Activated naive CD4-positive, alpha-beta T cell treated with anti-CD3 and anti-CD28 coated beads, Interleukin-2, amount 10 ng/mL, durations not matched to agents 7 days and 5 days (primary cell): Measurements from ENCODE around the gene LIMS2.
A peak's percentile ranks its signal among the peaks of the same experiment; 100 is the strongest.

ENCODE experiments used
- CTCF ChIA-PET: fragments of 350-600 bp; sonication (Branson Sonifier 250); formaldehyde crosslinking; loops from one replicate; lab custom pipeline; 2021; ENCODE audit warnings: antibody characterized with exemption; lab: Charles Lee
- DNase-seq: peaks from one replicate; pipeline ENCODE4 v3.0.0-alpha.2; 2020
- H3K27ac Mint-ChIP-seq: one replicate; pipeline ENCODE4 v1.8.0; 2021; ENCODE audit warnings: mild to moderate bottlenecking, moderate library complexity, mixed read lengths
- H3K27me3 Mint-ChIP-seq: one replicate; pipeline ENCODE4 v1.8.0; 2021; ENCODE audit warnings: mild to moderate bottlenecking, mixed read lengths
- H3K36me3 Mint-ChIP-seq: one replicate; pipeline ENCODE4 v1.8.0; 2021; ENCODE audit warnings: mixed read lengths
- H3K4me1 Mint-ChIP-seq: one replicate; pipeline ENCODE4 v1.8.0; 2021; ENCODE audit warnings: mixed read lengths
- H3K4me3 Mint-ChIP-seq: one replicate; pipeline ENCODE4 v1.8.0; 2021; ENCODE audit warnings: mild to moderate bottlenecking, moderate library complexity, mixed read lengths
- H3K9me3 Mint-ChIP-seq: one replicate; pipeline ENCODE4 v1.8.0; 2021; ENCODE audit warnings: mixed read lengths

The LIMS2 gene

DNA sequence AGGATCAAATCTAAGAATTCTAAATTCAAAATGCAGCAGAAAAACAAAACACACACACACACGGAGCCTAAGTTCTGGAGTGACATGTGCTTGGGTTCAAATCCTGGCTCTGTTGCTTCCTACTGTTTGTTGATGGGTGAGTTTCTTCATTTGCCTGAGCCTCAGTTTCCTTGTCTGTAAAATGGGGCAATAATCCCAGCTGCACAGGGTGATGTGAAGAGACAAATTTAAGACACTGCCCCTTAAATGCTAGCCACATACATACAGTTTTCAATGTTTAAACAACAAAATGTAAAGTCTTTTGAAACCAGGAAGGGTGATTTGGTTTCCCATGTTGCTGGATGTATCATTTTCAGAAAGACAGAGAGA lies 30.3 kb downstream of the LIMS2 start:
- Mint-ChIP-seq H3K4me1 (peaks cover 52% of the 10 kb centered on the region), H3K27me3 (peaks cover 10% of the 10 kb centered on the region), H3K27ac (no peak overlapping the region), H3K36me3 (no peaks in the 10 kb centered on the region), H3K4me3 (no peak overlapping the region), H3K9me3 (no peaks in the 10 kb centered on the region)
- CTCF ChIA-PET = interaction anchor here (2.7 kb wide), 1 partner anchor 54 kb away, joined by 12 read pairs; no protein-coding TSS in a partner anchor
- DNase-seq = no peak

DNA sequence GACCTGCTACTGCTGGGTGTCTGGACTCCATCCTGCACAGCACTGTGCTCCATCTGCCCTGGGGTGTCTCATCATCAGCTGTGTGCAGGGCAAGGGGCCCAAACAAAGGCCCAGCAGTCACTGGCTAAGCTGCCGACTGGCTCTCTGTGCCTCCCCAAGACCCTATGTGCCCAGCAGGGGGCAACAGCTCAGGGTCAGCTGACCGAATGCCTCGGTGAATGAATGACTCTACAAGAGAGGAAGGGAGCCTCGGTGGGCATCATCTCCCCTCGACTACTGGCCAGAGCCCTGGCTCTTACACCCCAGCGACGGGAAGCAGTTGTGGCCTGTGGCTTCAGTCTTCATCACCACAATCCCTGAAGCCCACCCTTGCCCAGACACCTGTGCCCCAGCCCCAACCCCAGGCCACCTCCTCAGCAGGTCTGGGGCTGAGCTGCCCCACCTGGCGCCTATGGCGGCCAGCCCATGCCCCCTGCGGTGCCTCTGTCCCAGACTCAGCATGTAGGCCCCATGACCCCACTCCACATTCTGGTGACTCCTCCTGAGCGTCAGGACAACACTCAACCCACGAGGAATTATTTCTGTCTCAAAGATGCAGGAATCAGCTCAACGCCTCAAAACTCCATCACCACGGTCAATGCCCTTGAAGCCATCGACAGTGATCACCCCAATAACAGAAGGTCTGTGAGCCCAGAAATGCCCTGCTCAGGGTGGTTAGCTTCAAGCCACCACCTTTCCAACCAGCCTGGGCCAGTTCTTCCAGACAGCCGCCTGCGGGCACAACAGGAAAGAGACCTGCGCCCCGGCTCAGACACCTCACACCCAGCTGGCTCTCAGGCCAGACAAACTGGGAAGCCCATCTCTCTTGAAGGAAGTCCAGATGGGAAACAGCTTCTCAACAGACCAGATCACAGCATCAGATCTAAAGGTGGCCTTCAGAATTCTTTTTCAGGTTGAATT lies 31.0 kb downstream of the LIMS2 start:
- DNase-seq = no peak
- Mint-ChIP-seq H3K4me3 (no peak overlapping the region), H3K36me3 (no peaks in the 10 kb centered on the region), H3K27ac (peak overlapping the region; percentile 42), H3K4me1 (peaks cover 53% of the 10 kb centered on the region), H3K9me3 (no peaks in the 10 kb centered on the region), H3K27me3 (peaks cover 4% of the 10 kb centered on the region)
- CTCF ChIA-PET = interaction anchor here (2.7 kb wide), 1 partner anchor 53 kb away, joined by 12 read pairs; no protein-coding TSS in a partner anchor

DNA sequence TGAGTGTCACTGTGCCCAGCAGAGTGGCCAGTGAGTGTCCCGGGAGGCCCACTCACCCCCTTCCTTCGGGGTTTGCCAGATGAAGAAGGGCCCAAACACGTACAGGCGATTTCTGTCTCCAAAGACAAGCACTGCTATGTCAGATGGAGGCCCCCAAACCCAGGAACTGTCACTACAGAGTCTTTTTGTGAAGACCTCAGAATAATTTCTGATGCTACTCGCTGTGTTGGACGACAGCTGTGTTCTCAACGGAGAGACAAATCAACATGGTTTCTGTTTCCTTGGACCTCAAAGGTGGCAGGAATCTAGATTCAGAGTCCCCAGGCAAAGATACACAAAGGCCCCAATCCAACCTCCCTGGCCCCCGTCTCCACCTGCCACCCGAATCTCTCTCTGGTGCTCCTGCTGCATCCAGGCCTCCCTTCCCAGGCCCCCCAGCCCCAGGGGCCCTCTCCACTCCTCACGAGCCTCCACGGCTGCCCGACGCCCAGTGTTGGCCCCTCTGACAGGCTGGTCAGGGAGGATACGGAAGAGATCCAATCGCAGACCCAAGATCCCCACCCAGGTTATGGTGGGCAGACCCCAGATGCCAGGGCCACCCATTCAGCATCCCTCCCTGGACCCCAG lies 31.8 kb downstream of the LIMS2 start:
- Mint-ChIP-seq H3K9me3 (no peaks in the 10 kb centered on the region), H3K36me3 (peaks cover 5% of the 10 kb centered on the region), H3K27ac (no peak overlapping the region), H3K4me3 (no peak overlapping the region), H3K27me3 (peaks cover 4% of the 10 kb centered on the region), H3K4me1 (peaks cover 54% of the 10 kb centered on the region)
- no peak for DNase-seq
- CTCF ChIA-PET = interaction anchor here (2.7 kb wide), 1 partner anchor 52 kb away, joined by 12 read pairs; no protein-coding TSS in a partner anchor

DNA sequence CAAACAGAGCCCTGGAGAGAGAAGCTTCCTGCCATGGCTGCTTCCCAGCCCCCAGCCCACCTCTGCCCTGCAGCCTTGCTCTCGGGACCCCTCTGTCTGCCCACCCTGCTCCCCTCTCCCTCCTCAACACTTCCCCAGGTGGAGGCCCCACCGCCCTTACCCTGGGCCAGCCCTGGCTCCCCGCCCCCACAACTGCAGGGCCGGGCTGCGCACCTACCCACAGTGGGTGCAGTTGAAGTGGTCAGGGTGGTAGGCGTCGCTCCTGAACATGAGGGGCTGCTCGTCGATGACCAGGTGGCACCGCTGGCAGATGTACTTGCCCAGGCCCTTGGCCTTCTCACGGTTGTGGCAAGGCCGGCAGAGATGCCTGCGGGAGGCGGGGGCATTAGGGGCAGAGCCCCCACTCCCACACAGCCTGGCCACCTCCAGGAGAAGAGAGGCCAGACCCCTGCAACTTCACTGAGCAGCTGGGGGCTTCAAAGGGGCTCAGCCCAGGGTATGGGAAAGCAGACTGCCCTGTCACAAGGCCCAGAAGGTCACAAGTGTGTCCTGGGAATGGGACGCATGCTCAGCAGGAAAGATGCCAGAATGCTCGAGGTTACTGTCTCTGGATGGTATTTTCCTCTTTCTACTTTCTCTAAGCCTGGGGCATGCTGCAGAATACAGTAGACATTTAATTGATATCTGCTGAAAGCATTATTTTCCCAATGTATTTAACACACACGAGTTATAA lies 32.5 kb downstream of the LIMS2 start:
- DNase-seq = no peak
- Mint-ChIP-seq H3K4me1 (peaks cover 56% of the 10 kb centered on the region), H3K4me3 (peak overlapping the region; percentile 26), H3K27ac (peak overlapping the region; percentile 58), H3K27me3 (peaks cover 4% of the 10 kb centered on the region), H3K9me3 (no peaks in the 10 kb centered on the region), H3K36me3 (peaks cover 5% of the 10 kb centered on the region)
- CTCF ChIA-PET = interaction anchor here (1.6 kb wide), 1 partner anchor 11 kb away, joined by 3 read pairs; no protein-coding TSS in a partner anchor

DNA sequence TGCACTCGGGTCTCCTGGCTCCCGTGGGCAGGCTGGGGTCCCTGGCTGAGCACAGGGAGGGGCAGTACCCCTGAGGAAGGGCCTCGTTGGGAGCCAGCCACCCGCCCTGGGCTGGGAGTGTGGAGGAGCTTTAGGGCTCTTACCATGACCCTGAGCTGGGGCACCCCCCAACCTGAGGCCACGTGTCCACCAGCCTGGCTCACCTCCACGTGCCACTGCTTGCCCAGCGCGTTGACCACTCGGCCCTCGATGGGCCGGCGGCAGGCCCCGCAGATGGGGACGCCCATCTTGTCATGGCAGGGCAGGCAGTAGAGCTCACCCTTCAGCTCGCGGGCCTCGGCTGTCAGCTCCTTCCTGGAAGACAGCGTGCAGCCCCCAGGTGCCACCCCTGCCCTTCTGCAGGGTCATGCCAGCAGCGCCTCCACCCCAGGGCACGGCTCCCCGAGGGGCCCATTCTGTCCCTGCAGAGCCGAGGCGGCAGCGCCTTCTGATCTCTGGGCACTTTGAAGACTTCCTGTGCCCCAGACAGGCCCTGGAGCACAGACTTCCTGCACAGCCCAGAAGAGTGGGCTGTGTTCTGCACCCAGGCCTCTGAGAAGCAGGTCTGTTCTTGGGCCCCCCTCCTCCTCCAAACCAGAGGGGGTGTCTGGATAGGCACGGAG lies 33.4 kb downstream of the LIMS2 start:
- H3K27ac Mint-ChIP-seq = peak overlapping the region; percentile 86
- H3K36me3 Mint-ChIP-seq = peaks cover 5% of the 10 kb centered on the region
- DNase-seq = peak; percentile 71
- CTCF ChIA-PET = interaction anchor here (0.8 to 6.5 kb wide), 4 partner anchors 8 to 51 kb away, joined by 3 to 49 read pairs (median 6); no protein-coding TSS in a partner anchor
- H3K4me3 Mint-ChIP-seq = peak overlapping the region; percentile 75
- H3K27me3 Mint-ChIP-seq = peaks cover 4% of the 10 kb centered on the region
- H3K4me1 Mint-ChIP-seq = peaks cover 59% of the 10 kb centered on the region
- H3K9me3 Mint-ChIP-seq = no peaks in the 10 kb centered on the region

DNA sequence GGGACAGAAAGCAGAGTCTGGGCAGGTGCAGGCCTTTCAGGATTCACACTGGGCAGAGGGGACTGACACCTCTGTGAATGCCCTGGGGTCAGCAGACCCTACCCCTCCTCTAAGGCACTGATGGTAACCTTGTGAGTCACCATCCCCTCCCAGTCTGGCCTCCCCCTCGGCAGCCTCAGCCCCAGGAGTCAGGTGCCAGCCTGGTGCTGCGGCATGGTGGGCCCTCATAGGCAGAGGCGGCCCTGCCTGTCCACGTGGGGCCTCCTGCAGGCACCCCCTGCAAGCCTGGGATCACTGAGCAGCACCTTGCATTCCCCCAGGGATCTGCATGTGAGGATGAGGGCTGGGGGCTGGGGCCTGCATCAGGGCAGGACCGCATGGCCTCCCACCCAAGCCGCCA lies 34.2 kb downstream of the LIMS2 start:
- peaks cover 65% of the 10 kb centered on the region for H3K4me1 Mint-ChIP-seq
- H3K4me3 Mint-ChIP-seq = peak overlapping the region; percentile 75
- peaks cover 4% of the 10 kb centered on the region for H3K27me3 Mint-ChIP-seq
- H3K9me3 Mint-ChIP-seq = no peaks in the 10 kb centered on the region
- DNase-seq = no peak
- peak overlapping the region; percentile 86 for H3K27ac Mint-ChIP-seq
- H3K36me3 Mint-ChIP-seq = peaks cover 9% of the 10 kb centered on the region
- CTCF ChIA-PET = interaction anchor here (1.0 to 6.5 kb wide), 8 partner anchors 9 to 347 kb away, joined by 3 to 49 read pairs (median 4); partner anchors contain the start of genes ERCC3 and LIMS2

DNA sequence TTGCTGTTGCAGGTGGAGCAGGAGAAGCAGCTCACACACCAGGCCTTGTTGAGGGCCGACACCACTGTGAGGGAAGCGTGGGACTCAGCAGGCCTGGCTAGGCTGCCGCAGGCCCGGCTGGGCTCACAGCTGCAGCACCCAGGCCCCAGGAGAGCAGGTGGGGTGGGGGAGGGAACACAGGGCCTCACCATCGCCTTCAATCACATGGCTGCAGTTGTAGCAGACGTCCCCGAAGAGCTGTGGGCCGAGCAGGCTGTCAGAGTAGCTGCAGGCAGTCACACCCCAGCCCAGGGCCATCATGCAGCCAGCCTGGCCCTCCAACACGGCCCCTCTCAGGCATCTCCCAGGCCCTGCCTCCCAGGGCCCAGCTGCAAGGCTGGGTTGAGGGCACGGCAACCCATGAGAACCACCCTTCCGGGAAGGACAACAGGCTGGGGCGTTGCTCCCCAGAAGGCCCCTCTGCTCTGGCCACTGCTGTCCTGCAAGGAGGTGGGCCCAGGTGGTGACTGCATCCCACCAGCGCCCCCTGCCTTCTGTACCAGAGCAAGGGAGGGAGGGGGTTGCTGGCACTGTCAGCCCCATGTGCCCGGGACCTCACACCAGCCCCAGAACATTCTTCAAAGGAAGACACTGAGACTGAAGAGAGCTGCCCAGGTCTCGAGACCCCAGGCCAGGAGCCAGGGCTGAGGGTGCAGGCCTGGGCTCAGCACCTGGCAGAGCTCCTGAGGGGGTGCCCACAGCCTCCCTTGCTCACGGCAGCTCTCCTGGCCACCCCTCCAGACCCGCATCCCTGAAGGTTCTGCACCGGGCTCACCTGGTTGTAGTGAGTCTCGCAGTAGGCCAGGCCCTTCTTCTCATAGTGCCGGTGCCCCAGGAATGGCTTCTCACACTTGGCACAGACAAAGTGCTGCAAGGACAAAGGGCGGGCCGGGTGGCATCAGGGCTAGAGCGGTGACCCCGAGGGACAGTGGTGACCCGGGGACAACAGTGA lies 35.0 kb downstream of the LIMS2 start:
- Mint-ChIP-seq H3K9me3 (no peaks in the 10 kb centered on the region), H3K27me3 (peaks cover 4% of the 10 kb centered on the region), H3K4me3 (peak overlapping the region; percentile 75), H3K36me3 (peaks cover 9% of the 10 kb centered on the region), H3K27ac (peak overlapping the region; percentile 86), H3K4me1 (peaks cover 66% of the 10 kb centered on the region)
- CTCF ChIA-PET = interaction anchor here (0.6 to 6.5 kb wide), 13 partner anchors 10 to 346 kb away, joined by 3 to 49 read pairs (median 4); partner anchors contain the start of genes ERCC3 and LIMS2
- DNase-seq = peak; percentile 72

DNA sequence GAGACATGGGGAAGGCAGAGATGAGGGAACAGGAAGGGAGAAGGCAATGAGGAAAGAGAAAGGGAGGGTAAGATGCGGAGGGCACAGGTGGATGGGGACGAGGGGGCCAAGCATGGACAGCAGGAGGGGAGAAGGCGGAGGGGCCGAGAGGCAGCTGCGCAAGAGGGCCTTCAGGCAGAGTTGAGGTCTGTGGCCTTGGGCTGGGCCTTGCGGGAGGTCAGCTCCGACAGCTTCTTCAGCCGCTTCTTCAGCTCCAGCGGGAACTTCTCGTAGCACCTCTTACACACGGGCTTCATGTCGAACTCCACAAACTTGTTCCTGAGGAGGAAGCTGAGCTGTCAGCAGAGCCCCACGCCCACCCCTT lies 36.2 kb downstream of the LIMS2 start:
- H3K4me3 Mint-ChIP-seq = peak overlapping the region; percentile 75
- CTCF ChIA-PET = interaction anchor here (0.5 to 6.5 kb wide), 4 partner anchors 11 to 160 kb away, joined by 3 to 49 read pairs (median 8); no protein-coding TSS in a partner anchor
- peaks cover 9% of the 10 kb centered on the region for H3K36me3 Mint-ChIP-seq
- peaks cover 59% of the 10 kb centered on the region for H3K4me1 Mint-ChIP-seq
- no peak for DNase-seq
- H3K27ac Mint-ChIP-seq = peak overlapping the region; percentile 86
- peaks cover 4% of the 10 kb centered on the region for H3K27me3 Mint-ChIP-seq
- no peaks in the 10 kb centered on the region for H3K9me3 Mint-ChIP-seq

DNA sequence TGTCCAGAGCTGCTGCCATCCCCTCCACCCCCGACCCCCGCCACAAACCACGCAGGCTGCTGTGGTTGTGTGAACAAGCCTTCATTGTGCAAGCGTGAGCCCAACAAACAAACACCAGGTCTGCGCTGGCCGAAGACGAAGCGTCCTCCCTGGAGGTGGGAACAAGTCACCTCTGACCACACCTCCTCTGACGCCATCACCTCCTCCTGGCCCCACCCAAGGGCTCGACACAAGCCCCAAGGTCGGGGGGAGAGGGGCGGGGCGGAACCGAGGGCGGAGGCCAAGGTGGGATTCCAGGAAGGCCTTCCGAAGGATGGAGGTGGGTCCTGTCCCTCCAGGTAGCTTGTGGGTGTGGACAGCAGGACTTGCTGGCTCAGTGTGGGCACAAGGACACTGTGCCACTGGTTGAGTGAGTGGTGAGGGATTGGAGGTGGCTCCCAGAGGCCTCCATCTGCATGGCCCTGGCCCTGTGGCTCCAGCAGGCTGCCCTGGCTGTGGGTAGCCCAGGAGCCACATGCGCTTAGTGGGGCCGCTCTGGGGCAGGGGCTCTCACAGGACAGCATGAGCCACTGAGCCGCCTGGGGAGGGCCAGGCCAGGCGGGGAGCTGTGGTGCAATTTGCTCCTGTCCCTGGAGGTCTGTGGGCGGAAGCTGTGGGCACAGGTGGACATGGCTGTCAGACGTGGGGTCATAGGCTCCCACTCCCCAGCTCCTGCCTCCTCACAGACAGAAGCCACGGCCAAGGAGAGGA lies 36.8 kb downstream of the LIMS2 start:
- Mint-ChIP-seq H3K9me3 (no peaks in the 10 kb centered on the region), H3K4me3 (peak overlapping the region; percentile 48), H3K27me3 (no peaks in the 10 kb centered on the region), H3K36me3 (peaks cover 9% of the 10 kb centered on the region), H3K27ac (peak overlapping the region; percentile 86), H3K4me1 (peaks cover 57% of the 10 kb centered on the region)
- no peak for DNase-seq
- CTCF ChIA-PET = interaction anchor here (0.5 to 6.5 kb wide), 3 partner anchors 12 to 63 kb away, joined by 3 to 49 read pairs (median 9); no protein-coding TSS in a partner anchor

DNA sequence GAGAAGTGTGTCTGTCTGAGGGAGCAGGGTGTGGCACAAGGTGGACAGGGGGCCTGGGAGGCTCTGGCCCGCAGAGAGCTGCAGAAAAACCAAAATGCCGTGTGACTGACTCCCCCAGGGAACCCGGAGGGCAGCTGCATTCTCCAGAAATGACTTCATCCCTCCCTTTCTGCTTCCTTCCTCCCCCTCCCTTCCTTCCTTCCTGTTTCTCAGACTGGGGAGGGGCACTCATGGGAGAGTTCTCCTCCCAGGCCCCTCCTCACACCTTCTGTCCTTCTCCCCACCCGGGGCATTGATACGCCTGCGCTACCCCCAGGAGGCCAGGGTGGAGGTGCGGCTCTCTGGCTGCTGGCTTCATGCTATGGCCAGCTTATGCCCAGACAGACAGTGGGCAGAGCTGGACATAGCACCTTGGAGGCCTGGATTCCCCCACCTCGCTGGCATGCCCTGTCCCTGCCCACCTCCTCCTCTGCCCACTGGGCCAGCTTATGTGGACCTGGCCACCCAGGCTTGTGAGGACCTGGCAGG lies 37.5 kb downstream of the LIMS2 start:
- DNase-seq = peak; percentile 35
- H3K9me3 Mint-ChIP-seq = no peaks in the 10 kb centered on the region
- peak overlapping the region; percentile 48 for H3K4me3 Mint-ChIP-seq
- CTCF ChIA-PET = interaction anchor here (0.9 to 6.5 kb wide), 2 partner anchors 11 to 47 kb away, joined by 3 to 49 read pairs; no protein-coding TSS in a partner anchor
- H3K27me3 Mint-ChIP-seq = no peaks in the 10 kb centered on the region
- H3K36me3 Mint-ChIP-seq = peaks cover 9% of the 10 kb centered on the region
- peaks cover 54% of the 10 kb centered on the region for H3K4me1 Mint-ChIP-seq
- H3K27ac Mint-ChIP-seq = peak overlapping the region; percentile 86

DNA sequence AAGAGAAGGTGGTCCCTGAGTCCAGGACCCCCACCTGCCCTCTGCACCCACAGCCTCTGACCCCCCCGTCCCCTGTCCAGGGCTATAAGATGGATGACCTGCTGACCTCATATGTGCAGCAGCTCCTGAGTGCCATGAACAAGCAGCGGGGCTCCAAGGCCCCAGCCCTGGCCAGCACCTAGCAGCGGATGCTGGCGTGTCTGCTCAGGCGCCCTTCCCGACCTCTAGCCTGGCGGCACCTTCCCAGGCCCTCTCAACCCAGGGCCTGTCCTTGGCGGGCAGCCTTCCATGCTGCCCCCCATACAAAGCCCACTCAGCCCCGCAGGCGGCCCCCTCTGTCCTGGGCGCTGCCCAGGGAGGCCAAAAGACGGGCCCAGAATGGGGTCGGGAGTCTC lies 38.1 kb downstream of the LIMS2 start:
- no peak overlapping the region for H3K4me3 Mint-ChIP-seq
- no peaks in the 10 kb centered on the region for H3K27me3 Mint-ChIP-seq
- no peak for DNase-seq
- peak overlapping the region; percentile 49 for H3K27ac Mint-ChIP-seq
- peaks cover 52% of the 10 kb centered on the region for H3K4me1 Mint-ChIP-seq
- CTCF ChIA-PET = interaction anchor here (0.9 to 6.5 kb wide), 2 partner anchors 12 to 46 kb away, joined by 3 to 49 read pairs; no protein-coding TSS in a partner anchor
- no peaks in the 10 kb centered on the region for H3K9me3 Mint-ChIP-seq
- peaks cover 9% of the 10 kb centered on the region for H3K36me3 Mint-ChIP-seq
